IPS DF 6.9 (cell line): ENCODE results near the gene XPNPEP1.

Experiments used
- DNase-seq: peaks from one replicate; pipeline ENCODE4 v3.0.0-alpha.2; 2013; ENCODE audit warnings: low read depth, low spot score
- H3K27ac ChIP-seq: one replicate; pipeline ENCODE4 v1.5.1; 2013; ENCODE audit warnings: low read length, control low read depth
- H3K27me3 ChIP-seq: 2 replicates; pipeline ENCODE4 v1.6.1; 2013; ENCODE audit warnings: mild to moderate bottlenecking, low read length; ENCODE audit not compliant: control insufficient read depth, insufficient read depth
- H3K36me3 ChIP-seq: 2 replicates; pipeline ENCODE4 v1.6.1; 2013; ENCODE audit warnings: low read length; ENCODE audit not compliant: control insufficient read depth, insufficient read depth
- H3K4me1 ChIP-seq: 2 replicates; pipeline ENCODE4 v1.6.1; 2013; ENCODE audit warnings: low read length; ENCODE audit not compliant: control insufficient read depth, insufficient read depth
- H3K4me3 ChIP-seq: 2 replicates; pipeline ENCODE4 v1.5.1; 2013; ENCODE audit warnings: mild to moderate bottlenecking, low read length
- H3K9me3 ChIP-seq: 2 replicates; pipeline ENCODE4 v1.6.1; 2013; ENCODE audit warnings: low read length, inconsistent platforms; ENCODE audit not compliant: control insufficient read depth, insufficient read depth
- WGBS: extraction: QIAGEN DNeasy Blood & Tissue Kit; methylation state at CpG from one replicate; pipeline ENCODE4 v1.1.7; 2013; ENCODE audit warnings: mixed read lengths, missing lambda C conversion rate; ENCODE audit not compliant: insufficient read length, insufficient coverage; 5-methylcytosine and 5-hydroxymethylcytosine counted together

The XPNPEP1 gene

GRCh38 chr10:109962247-109962646 lies 38.9 kb upstream of the XPNPEP1 start:
- no peak overlapping the region for H3K4me3 ChIP-seq
- no CpG with 5 or more reads among the region's 1 CpG for whole genome bisulfite sequencing
- no peak overlapping the region for H3K27ac ChIP-seq
- H3K27me3 ChIP-seq, result no peaks in the 10 kb centered on the region
- H3K9me3 ChIP-seq, result no peaks in the 10 kb centered on the region
- DNase-seq, result no peak
- H3K36me3 ChIP-seq, result no peaks in the 10 kb centered on the region
- H3K4me1 ChIP-seq, result peaks cover 4% of the 10 kb centered on the region; the same call in 1 of the 2 replicates

GRCh38 chr10:109961174-109962001 lies 38.1 kb upstream of the XPNPEP1 start:
- DNase-seq, result peak; percentile 33
- Histone ChIP-seq H3K27me3 (no peaks in the 10 kb centered on the region), H3K4me3 (no peak overlapping the region), H3K9me3 (no peaks in the 10 kb centered on the region), H3K27ac (no peak overlapping the region), H3K4me1 (peaks cover 3% of the 10 kb centered on the region; the same call in 1 of the 2 replicates), H3K36me3 (no peaks in the 10 kb centered on the region)
- no CpG with 5 or more reads among the region's 5 CpGs for WGBS

- no peaks in the 10 kb centered on the region for H3K27me3 ChIP-seq
- no peaks in the 10 kb centered on the region for H3K36me3 ChIP-seq
- H3K4me1 ChIP-seq, result peaks cover 3% of the 10 kb centered on the region; the same call in 1 of the 2 replicates
- WGBS, result no CpG with 5 or more reads among the region's 2 CpGs
- H3K9me3 ChIP-seq, result no peaks in the 10 kb centered on the region
- H3K27ac ChIP-seq, result no peak overlapping the region
- DNase-seq, result no peak
- no peak overlapping the region for H3K4me3 ChIP-seq
Observed at GRCh38 chr10:109960682-109961081, 37.4 kb upstream of the XPNPEP1 start.

GRCh38 chr10:109959259-109960145 lies 36.2 kb upstream of the XPNPEP1 start:
- Histone ChIP-seq H3K27ac (no peak overlapping the region), H3K4me3 (no peak overlapping the region), H3K9me3 (no peaks in the 10 kb centered on the region), H3K4me1 (peaks cover 3% of the 10 kb centered on the region; the same call in 1 of the 2 replicates), H3K27me3 (no peaks in the 10 kb centered on the region), H3K36me3 (no peaks in the 10 kb centered on the region)
- no CpG with 5 or more reads among the region's 8 CpGs for WGBS
- DNase-seq, result no peak

GRCh38 chr10:109958059-109958458 lies 34.7 kb upstream of the XPNPEP1 start:
- Histone ChIP-seq H3K9me3 (no peaks in the 10 kb centered on the region), H3K36me3 (no peaks in the 10 kb centered on the region), H3K27ac (no peak overlapping the region), H3K27me3 (no peaks in the 10 kb centered on the region), H3K4me1 (peaks cover 4% of the 10 kb centered on the region; the same call in 1 of the 2 replicates), H3K4me3 (no peak overlapping the region)
- no CpG with 5 or more reads among the region's 2 CpGs for WGBS
- DNase-seq, result no peak

GRCh38 chr10:109957092-109957797 lies 33.9 kb upstream of the XPNPEP1 start:
- H3K9me3 ChIP-seq, result no peaks in the 10 kb centered on the region
- H3K27me3 ChIP-seq, result no peaks in the 10 kb centered on the region
- H3K36me3 ChIP-seq, result no peaks in the 10 kb centered on the region
- no peak overlapping the region for H3K27ac ChIP-seq
- DNase-seq, result no peak
- H3K4me1 ChIP-seq, result peaks cover 4% of the 10 kb centered on the region; the same call in 1 of the 2 replicates
- no CpG with 5 or more reads among the region's 9 CpGs for WGBS
- H3K4me3 ChIP-seq, result no peak overlapping the region

- no peaks in the 10 kb centered on the region for H3K36me3 ChIP-seq
- no peak for DNase-seq
- H3K4me1 ChIP-seq, result peaks cover 2% of the 10 kb centered on the region; the same call in 1 of the 2 replicates
- no peak overlapping the region for H3K27ac ChIP-seq
- H3K9me3 ChIP-seq, result no peaks in the 10 kb centered on the region
- H3K27me3 ChIP-seq, result no peaks in the 10 kb centered on the region
- no CpG with 5 or more reads among the region's 2 CpGs for WGBS
- no peak overlapping the region for H3K4me3 ChIP-seq
Observed at GRCh38 chr10:109956454-109957091, 33.3 kb upstream of the XPNPEP1 start.

GRCh38 chr10:109953766-109954165 lies 30.5 kb upstream of the XPNPEP1 start:
- Histone ChIP-seq H3K36me3 (no peaks in the 10 kb centered on the region), H3K27ac (no peak overlapping the region), H3K27me3 (no peaks in the 10 kb centered on the region), H3K4me1 (peaks cover 1% of the 10 kb centered on the region; the same call in 1 of the 2 replicates), H3K4me3 (no peak overlapping the region), H3K9me3 (no peaks in the 10 kb centered on the region)
- no peak for DNase-seq
- WGBS, result no CpG with 5 or more reads among the region's 2 CpGs

- Histone ChIP-seq H3K4me3 (no peak overlapping the region), H3K27me3 (no peaks in the 10 kb centered on the region), H3K27ac (no peak overlapping the region), H3K4me1 (peaks cover 1% of the 10 kb centered on the region; the same call in 1 of the 2 replicates), H3K36me3 (no peaks in the 10 kb centered on the region), H3K9me3 (no peaks in the 10 kb centered on the region)
- DNase-seq, result no peak
Observed at GRCh38 chr10:109952526-109952925, 29.2 kb upstream of the XPNPEP1 start.
